Small intestine (tissue), 7 donors: ENCODE measurements around the gene PIP4K2B. TPM values are rescaled to one million over a fixed set of nuclear protein-coding genes. Genes with fewer than 3 reads are reported as not detected.

Experiments
- DNase-seq, 2 donors: peaks; one replicate each; pipeline versions ENCODE4 v3.0.0 to v3.0.0-alpha.2; 2013
- FAIRE-seq: peaks from 2 replicates; lab custom pipeline; 2012; peaks lifted over from hg19 to GRCh38; lab: Jason Lieb, UNC
- H3K27ac ChIP-seq, 3 donors: one replicate each; pipeline ENCODE4 v1.5.1; 2013; ENCODE audit warnings: low read length in 2 of 3, mild to moderate bottlenecking in 2 of 3, control low read depth in 1 of 3, inconsistent platforms in 1 of 3, low read depth in 1 of 3, moderate library complexity in 1 of 3
- H3K27me3 ChIP-seq, 3 donors: one replicate each; pipeline ENCODE4 v1.6.1; 2013; ENCODE audit warnings: low read length in 3 of 3, inconsistent platforms in 1 of 3; ENCODE audit not compliant: control insufficient read depth in 3 of 3, insufficient read depth in 3 of 3
- H3K36me3 ChIP-seq, 3 donors: one replicate each; pipeline ENCODE4 v1.6.1; 2013; ENCODE audit warnings: low read length in 3 of 3, inconsistent platforms in 1 of 3, low read depth in 1 of 3, mild to moderate bottlenecking in 1 of 3, moderate library complexity in 1 of 3; ENCODE audit not compliant: control insufficient read depth in 3 of 3, insufficient read depth in 2 of 3
- H3K4me1 ChIP-seq, 3 donors: one replicate each; pipeline ENCODE4 v1.6.1; 2013; ENCODE audit warnings: low read length in 2 of 3, inconsistent platforms in 1 of 3, low read depth in 1 of 3, mild to moderate bottlenecking in 1 of 3, moderate library complexity in 1 of 3; ENCODE audit not compliant: control insufficient read depth in 3 of 3, insufficient read depth in 2 of 3
- H3K4me3 ChIP-seq, 3 donors: one replicate each; pipeline ENCODE4 v1.5.1; 2013; ENCODE audit warnings: low read length in 3 of 3, control low read depth in 1 of 3, inconsistent platforms in 1 of 3, low read depth in 1 of 3, mild to moderate bottlenecking in 1 of 3, moderate library complexity in 1 of 3
- H3K9me3 ChIP-seq, 2 donors: one replicate each; pipeline ENCODE4 v1.6.1; 2013; ENCODE audit warnings: low read depth in 1 of 2, low read length in 1 of 2; ENCODE audit not compliant: control insufficient read depth in 2 of 2, insufficient read depth in 1 of 2
- WGBS, 3 donors: extraction: QIAGEN DNeasy Blood & Tissue Kit; methylation state at CpG; one replicate each; pipeline ENCODE4 v1.1.7; 2013; 5-methylcytosine and 5-hydroxymethylcytosine counted together
- polyA plus RNA-seq, 4 donors: library from polyadenylated mRNA; stranded (reverse) in 3 of 4; unstranded in 1 of 4; fragments of 200-250 nt in 3 of 4; fragments of 120-200 nt in 1 of 4; gene quantifications; one replicate each; pipeline versions ENCODE4 v1.2.1 to v1.2.3, GENCODE V29; 2013
- donor health status: healthy with polysubstance abuse.
- donor health status: control.
- donor health status: control.
- donor health status: Bipolar disorder and iron deficiency.
- donor health status: healthy.

Gene PIP4K2B
- polyA plus RNA-seq, 4 donors: 4.9 to 28.0 (median 12.2) TPM

GRCh38 chr17:38740044-38740443, 59.3 kb downstream of the PIP4K2B start:
- Histone ChIP-seq H3K27me3 (no peaks in the 10 kb centered on the region), H3K4me1 (peaks cover 0 to 44% (median 4%) of the 10 kb centered on the region in 3 donors), H3K9me3 (no peaks in the 10 kb centered on the region), H3K36me3 (peaks cover 0 to 67% (median 0%) of the 10 kb centered on the region in 3 donors), H3K4me3 (no peak overlapping the region), H3K27ac (no peak overlapping the region)
- WGBS, 3 donors: 71 to 90% (median 73%) methylated on average over 19 of the region's 19 CpGs
- FAIRE-seq: no peak
- no peak for DNase-seq

DNA sequence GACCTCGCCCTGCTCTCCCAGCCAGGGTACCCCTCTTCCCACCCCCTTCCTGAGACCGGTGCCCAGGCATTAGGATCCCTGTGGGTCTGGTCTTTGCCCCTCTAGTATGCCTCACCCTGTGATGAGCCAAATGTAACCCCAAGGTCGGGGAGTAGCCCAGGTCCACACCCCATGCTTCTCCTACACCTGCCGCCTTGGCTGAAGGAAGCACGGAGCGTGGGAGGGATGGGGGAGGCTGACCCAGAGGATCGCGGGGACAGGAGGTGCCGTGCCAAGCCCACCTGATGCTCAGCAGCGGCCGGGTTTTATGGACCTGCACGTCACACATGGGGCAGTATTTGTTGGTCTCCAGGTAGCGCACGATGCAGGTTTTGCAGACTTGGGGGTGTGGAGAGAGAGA, 60.1 kb downstream of the PIP4K2B start:
- H3K27ac ChIP-seq: no peak overlapping the region
- H3K4me1 ChIP-seq: peaks cover 0 to 51% (median 4%) of the 10 kb centered on the region in 3 donors
- H3K4me3 ChIP-seq: no peak overlapping the region
- 5 to 63% (median 39%) methylated on average over 14 of the region's 14 CpGs for whole genome bisulfite sequencing, 3 donors
- DNase-seq: peak in 1 of 2 donors; percentile 71
- FAIRE-seq: no peak
- H3K9me3 ChIP-seq: no peaks in the 10 kb centered on the region
- H3K27me3 ChIP-seq: no peaks in the 10 kb centered on the region
- peaks cover 0 to 68% (median 2%) of the 10 kb centered on the region in 3 donors for H3K36me3 ChIP-seq

DNA sequence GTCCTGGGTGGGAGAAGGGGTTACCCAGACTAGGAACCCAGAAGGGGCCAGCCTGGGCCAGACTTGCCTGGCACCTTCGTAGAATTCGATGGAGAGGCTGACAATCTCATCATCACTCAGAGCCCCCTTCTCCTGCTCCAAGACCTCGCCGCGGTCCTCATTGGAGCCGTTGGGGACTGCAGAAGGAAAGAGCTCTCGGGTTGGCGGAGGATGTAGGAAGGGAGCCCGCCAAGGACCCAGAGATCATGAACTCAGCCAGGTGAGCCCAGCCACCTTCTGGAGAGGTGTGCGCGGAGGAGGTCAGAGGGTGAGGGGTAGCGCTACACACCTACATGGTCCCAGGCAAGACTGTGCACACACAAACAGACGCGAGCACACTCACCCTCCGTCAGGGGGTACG, 60.7 kb downstream of the PIP4K2B start:
- Histone ChIP-seq H3K4me1 (peaks cover 0 to 52% (median 4%) of the 10 kb centered on the region in 3 donors), H3K27ac (no peak overlapping the region), H3K36me3 (peaks cover 0 to 75% (median 2%) of the 10 kb centered on the region in 3 donors), H3K4me3 (no peak overlapping the region), H3K9me3 (no peaks in the 10 kb centered on the region), H3K27me3 (no peaks in the 10 kb centered on the region)
- 87 to 93% (median 88%) methylated on average over 16 of the region's 16 CpGs for WGBS, 3 donors
- DNase-seq: no peak
- FAIRE-seq: no peak

DNA sequence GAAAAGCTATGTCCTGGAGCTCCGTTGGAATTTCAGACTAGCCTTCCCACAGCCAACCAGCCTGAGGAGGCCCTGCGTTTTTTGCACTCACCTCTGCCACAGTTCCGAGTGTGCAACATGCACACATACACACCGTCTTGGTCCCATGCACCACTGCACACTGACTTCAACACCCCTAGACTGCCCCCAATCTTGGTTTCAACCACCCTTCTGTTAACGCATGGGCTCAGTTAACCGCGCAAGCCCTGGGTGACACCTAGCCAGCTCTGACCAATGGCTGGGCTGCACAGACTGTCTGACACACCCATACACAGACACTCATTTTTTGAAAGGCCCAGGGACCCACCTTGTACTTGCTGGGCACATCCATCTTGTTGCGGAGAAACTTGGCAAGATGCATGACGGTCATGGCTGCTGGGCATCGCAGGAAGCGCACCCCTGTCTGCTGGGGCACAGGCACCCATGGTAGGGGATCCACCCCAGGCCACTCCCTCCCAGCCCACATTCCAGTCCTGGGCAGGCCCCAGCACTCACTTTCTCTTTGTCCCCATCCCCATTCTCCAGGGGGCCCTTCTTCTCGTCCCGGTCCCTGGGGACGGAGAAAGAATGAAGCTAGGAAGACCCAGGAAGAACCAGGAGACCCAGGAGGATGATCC, 61.2 kb downstream of the PIP4K2B start:
- H3K27ac ChIP-seq: no peak overlapping the region
- WGBS, 3 donors: 76 to 85% (median 83%) methylated on average over 14 of the region's 14 CpGs
- no peaks in the 10 kb centered on the region for H3K27me3 ChIP-seq
- peaks cover 0 to 80% (median 2%) of the 10 kb centered on the region in 3 donors for H3K36me3 ChIP-seq
- FAIRE-seq: no peak
- peaks cover 0 to 52% (median 4%) of the 10 kb centered on the region in 3 donors for H3K4me1 ChIP-seq
- DNase-seq: no peak
- no peak overlapping the region for H3K4me3 ChIP-seq
- H3K9me3 ChIP-seq: no peaks in the 10 kb centered on the region

- Histone ChIP-seq H3K9me3 (no peaks in the 10 kb centered on the region), H3K27ac (no peak overlapping the region), H3K4me3 (no peak overlapping the region), H3K27me3 (no peaks in the 10 kb centered on the region), H3K36me3 (peaks cover 0 to 88% (median 2%) of the 10 kb centered on the region in 3 donors), H3K4me1 (peaks cover 0 to 51% (median 0%) of the 10 kb centered on the region in 3 donors)
- FAIRE-seq (no peak), DNase-seq (peak in 1 of 2 donors; percentile 69)
- 28 to 44% (median 35%) methylated on average over 23 of the region's 23 CpGs for WGBS, 3 donors
Observed at GRCh38 chr17:38735161-38735997, 64.0 kb downstream of the PIP4K2B start.

- Histone ChIP-seq H3K27me3 (no peaks in the 10 kb centered on the region), H3K36me3 (peaks cover 0 to 78% (median 2%) of the 10 kb centered on the region in 3 donors), H3K4me3 (no peak overlapping the region), H3K4me1 (peaks cover under 1 to 54% (median 2%) of the 10 kb centered on the region in 3 donors), H3K9me3 (no peaks in the 10 kb centered on the region), H3K27ac (peak overlapping the region in 2 of 3 donors; percentile 12 to 96)
- FAIRE-seq (no peak), DNase-seq (peak in 1 of 2 donors; percentile 72)
- 52 to 62% (median 61%) methylated on average over 15 of the region's 15 CpGs for WGBS, 3 donors
Observed at GRCh38 chr17:38733982-38734973, 65.1 kb downstream of the PIP4K2B start.

DNA sequence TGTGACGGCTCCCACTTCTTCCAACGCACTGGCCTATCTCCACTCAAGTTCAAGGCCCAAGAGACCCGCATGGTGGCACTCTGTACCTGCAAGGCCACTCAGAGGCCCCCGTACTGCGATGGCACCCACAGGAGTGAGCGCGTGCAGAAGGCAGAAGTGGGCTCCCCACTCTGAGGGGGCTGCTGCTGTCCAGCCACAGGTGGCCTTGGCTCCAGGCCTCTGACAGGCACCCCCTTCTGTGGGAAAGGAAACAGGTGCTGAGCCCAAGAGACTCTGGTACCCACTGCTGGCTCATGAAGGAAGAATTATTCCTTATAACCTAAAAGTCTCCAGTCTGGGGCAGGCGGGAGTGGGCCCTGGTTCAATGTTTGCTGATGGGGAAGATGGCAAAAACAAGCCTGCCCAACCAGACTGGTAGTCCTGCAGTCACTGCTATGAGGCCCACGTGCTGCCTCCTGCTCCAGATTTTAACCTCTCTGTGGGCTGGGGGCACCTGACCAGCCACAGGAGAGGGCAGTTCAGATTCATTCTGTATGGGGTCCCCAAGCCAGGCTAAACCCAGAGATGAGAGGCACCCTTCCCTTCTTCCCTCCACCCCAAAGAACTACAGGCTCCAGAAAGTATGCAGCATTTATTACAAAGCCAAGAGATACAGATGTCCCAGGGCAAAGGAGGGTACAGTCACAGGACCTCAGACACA, 65.9 kb downstream of the PIP4K2B start:
- Histone ChIP-seq H3K36me3 (peaks cover 0 to 74% (median 2%) of the 10 kb centered on the region in 3 donors), H3K9me3 (no peaks in the 10 kb centered on the region), H3K4me3 (no peak overlapping the region), H3K4me1 (peaks cover 7 to 57% (median 8%) of the 10 kb centered on the region in 3 donors), H3K27me3 (no peaks in the 10 kb centered on the region), H3K27ac (peak overlapping the region; percentile 76 to 99 (median 96))
- WGBS, 3 donors: 17 to 64% (median 40%) methylated on average over 9 of the region's 9 CpGs
- FAIRE-seq: no peak
- no peak for DNase-seq
